Fibroblast of lung (primary cell): ENCODE results near the gene PECR. TPM values are rescaled to one million over a fixed set of nuclear protein-coding genes. Genes with fewer than 3 reads are reported as not detected.

Experiments
- DNase-seq, 2 donors: peaks; one replicate each; pipeline versions ENCODE4 v3.0.0 to v3.0.0-alpha.2; 2010; ENCODE audit warnings: low read depth in 2 of 2
- H2AFZ ChIP-seq: 2 replicates; pipeline ENCODE4 v1.5.1; 2012; ENCODE audit warnings: low read length, control low read depth, inconsistent platforms
- H3K27ac ChIP-seq: 2 replicates; pipeline ENCODE4 v1.5.1; 2011; ENCODE audit warnings: low read length, control low read depth; ENCODE audit not compliant: insufficient read depth
- H3K27me3 ChIP-seq: 2 replicates; pipeline ENCODE4 v1.5.1; 2011; ENCODE audit warnings: mild to moderate bottlenecking, low read length; ENCODE audit not compliant: control insufficient read depth, insufficient read depth
- H3K36me3 ChIP-seq: 2 replicates; pipeline ENCODE4 v1.5.1; 2011; ENCODE audit warnings: low read length; ENCODE audit not compliant: control insufficient read depth, insufficient read depth
- H3K4me1 ChIP-seq: 2 replicates; pipeline ENCODE4 v1.5.1; 2011; ENCODE audit warnings: low read length; ENCODE audit not compliant: control insufficient read depth, insufficient read depth; ENCODE audit errors: extremely low read depth
- H3K4me2 ChIP-seq: 2 replicates; pipeline ENCODE4 v1.5.1; 2011; ENCODE audit warnings: low read length, control low read depth; ENCODE audit not compliant: insufficient read depth; ENCODE audit errors: extremely low read depth
- H3K4me3 ChIP-seq, 4 experiments: fragments of 200-600 bp in 1 of 4; sonication (generic) in 1 of 4; replicated peaks in 1 of 4; 2 replicates each; pipeline ENCODE4 v1.5.1; 2011 to 2016; ENCODE audit warnings: low read length in 4 of 4, low read depth in 3 of 4, mild to moderate bottlenecking in 3 of 4, control low read depth in 2 of 4, inconsistent platforms in 1 of 4, mixed read lengths in 1 of 4; ENCODE audit not compliant: insufficient read depth in 1 of 4; ENCODE audit errors: control extremely low read depth in 1 of 4
- H3K79me2 ChIP-seq: 2 replicates; pipeline ENCODE4 v1.5.1; 2012; ENCODE audit warnings: mild to moderate bottlenecking, low read length, inconsistent platforms; ENCODE audit not compliant: control insufficient read depth, insufficient read depth
- H3K9ac ChIP-seq: 2 replicates; pipeline ENCODE4 v1.5.1; 2011; ENCODE audit warnings: mild to moderate bottlenecking, low read length, control low read depth; ENCODE audit not compliant: insufficient read depth
- H3K9me3 ChIP-seq: 2 replicates; pipeline ENCODE4 v1.5.1; 2012; ENCODE audit warnings: low read depth, low read length; ENCODE audit not compliant: control insufficient read depth, insufficient read depth
- H4K20me1 ChIP-seq: 2 replicates; pipeline ENCODE4 v1.5.1; 2011; ENCODE audit warnings: low read length; ENCODE audit not compliant: control insufficient read depth, insufficient read depth; ENCODE audit errors: extremely low read depth
- CTCF ChIP-seq, 2 donors: IDR thresholded peaks in 1 of 2; conservative IDR thresholded peaks in 1 of 2; 1 replicate in 1 of 2; 2 replicates in 1 of 2; pipeline ENCODE4 v1.5.1; 2011 to 2012; ENCODE audit warnings: low read length in 2 of 2, control low read depth in 1 of 2, inconsistent platforms in 1 of 2, low read depth in 1 of 2, mild to moderate bottlenecking in 1 of 2
- EZH2 ChIP-seq: IDR thresholded peaks from 2 replicates; pipeline ENCODE4 v1.5.1; 2012; ENCODE audit warnings: low read length, control low read depth, mild to moderate bottlenecking; ENCODE audit errors: missing control alignments
- polyA plus RNA-seq, 2 donors: library from polyadenylated mRNA; depleted of rRNA in 1 of 2; stranded (reverse) in 1 of 2; unstranded in 1 of 2; fragments of >200 nt; gene quantifications; 2 replicates each; pipeline ENCODE4 v1.2.1, GENCODE V29; 2011 to 2012; ENCODE audit warnings: missing spikeins in 1 of 2
- total RNA-seq: library from RNA; depleted of rRNA; stranded (reverse); fragments of >200 nt; gene quantifications from 2 replicates; pipeline ENCODE4 v1.2.1, GENCODE V29; 2014

Gene PECR
- total and polyA plus RNA-seq, 2 donors (not counting 1 experiment from before 2014, with no cell fraction given), result 11.7 to 19.3 TPM

- no peaks in the 10 kb centered on the region for H3K36me3 ChIP-seq
- H2AFZ ChIP-seq, result no peak overlapping the region
- no peaks in the 10 kb centered on the region for H3K9me3 ChIP-seq
- no peaks in the 10 kb centered on the region for H3K4me1 ChIP-seq
- H3K27me3 ChIP-seq, result peaks cover 3% of the 10 kb centered on the region
- TF ChIP-seq EZH2 (no peak), CTCF (conservative IDR thresholded peaks at IDR 0.05 in 1 of 2, IDR thresholded peaks at IDR 0.05 in 1 of 2; ENCODE audit: low read depth in 1 of 2, low read length in 2 of 2) (no peak)
- DNase-seq, result no peak
- H3K4me2 ChIP-seq, result no peak overlapping the region
- H4K20me1 ChIP-seq, result no peaks in the 10 kb centered on the region
- no peak overlapping the region for H3K9ac ChIP-seq
- H3K79me2 ChIP-seq, result peaks cover 5% of the 10 kb centered on the region
- H3K27ac ChIP-seq, result no peak overlapping the region
- no peak overlapping the region for H3K4me3 ChIP-seq
These were observed 23.1 kb upstream of the PECR start for GRCh38 chr2:216104691-216105090.

GRCh38 chr2:216103213-216103612 is 21.6 kb upstream of the PECR start:
- H3K4me3 ChIP-seq, result no peak overlapping the region
- no peak overlapping the region for H3K4me2 ChIP-seq
- no peaks in the 10 kb centered on the region for H3K4me1 ChIP-seq
- H3K27ac ChIP-seq, result no peak overlapping the region
- no peak for DNase-seq
- H3K27me3 ChIP-seq, result peaks cover 3% of the 10 kb centered on the region
- no peaks in the 10 kb centered on the region for H3K79me2 ChIP-seq
- H3K9me3 ChIP-seq, result no peaks in the 10 kb centered on the region
- no peak for TF ChIP-seq EZH2
- TF ChIP-seq CTCF (conservative IDR thresholded peaks at IDR 0.05 in 1 of 2, IDR thresholded peaks at IDR 0.05 in 1 of 2; ENCODE audit: low read depth in 1 of 2, low read length in 2 of 2), result no peak
- H4K20me1 ChIP-seq, result no peaks in the 10 kb centered on the region
- H3K36me3 ChIP-seq, result no peaks in the 10 kb centered on the region
- H2AFZ ChIP-seq, result no peak overlapping the region
- H3K9ac ChIP-seq, result no peak overlapping the region

GRCh38 chr2:216101109-216101508 is 19.5 kb upstream of the PECR start:
- Histone ChIP-seq H3K4me1 (no peaks in the 10 kb centered on the region), H3K27me3 (peaks cover 3% of the 10 kb centered on the region), H3K9me3 (no peaks in the 10 kb centered on the region), H3K4me3 (no peak overlapping the region), H4K20me1 (no peaks in the 10 kb centered on the region), H3K9ac (no peak overlapping the region), H3K27ac (no peak overlapping the region), H2AFZ (no peak overlapping the region), H3K36me3 (no peaks in the 10 kb centered on the region), H3K79me2 (no peaks in the 10 kb centered on the region), H3K4me2 (no peak overlapping the region)
- TF ChIP-seq CTCF (conservative IDR thresholded peaks at IDR 0.05 in 1 of 2, IDR thresholded peaks at IDR 0.05 in 1 of 2; ENCODE audit: low read depth in 1 of 2, low read length in 2 of 2) (no peak), EZH2 (no peak)
- no peak for DNase-seq
